Measurements from ENCODE around the gene CCL24.

- no peak for TF ChIP-seq POLR2A (IDR thresholded peaks at IDR 0.05)
- TF ChIP-seq CTCF (IDR thresholded peaks at IDR 0.05): no peak
These were observed 871 bp upstream of the CCL24 start for GRCh38 chr7:75814407-75814947.

Measured in uterus (tissue), 2 donors.